Measurements from ENCODE around the gene HDAC5.
"Not testable (repeated sequence)": the region's sequence is repeated elsewhere in the genome, so short reads cannot be mapped to it uniquely, and the experiment has no call there.

Gene HDAC5

GRCh38 chr17:44110823-44111633 is 12.4 kb downstream of the HDAC5 start:
- peaks cover 29 to 39% of the 10 kb centered on the region in 2 donors for H3K4me1 ChIP-seq (ENCODE audit: control insufficient read depth in 2 of 2, insufficient read depth in 2 of 2, low read length in 2 of 2)
- peak overlapping the region; percentile 41 to 64 for H3K9ac ChIP-seq (ENCODE audit: low read depth in 1 of 2, low read length in 2 of 2)
- peaks cover 0 to 6% of the 10 kb centered on the region in 2 donors for H3K36me3 ChIP-seq (ENCODE audit: control insufficient read depth in 2 of 2, insufficient read depth in 2 of 2, low read length in 2 of 2)
- H3K27me3 ChIP-seq (ENCODE audit: control insufficient read depth in 2 of 2, insufficient read depth in 2 of 2, low read length in 2 of 2), result no peaks in the 10 kb centered on the region
- H3K9me3 ChIP-seq (ENCODE audit: control insufficient read depth in 2 of 2, low read length in 2 of 2), result no peaks in the 10 kb centered on the region
- H3K27ac ChIP-seq (ENCODE audit: low read depth in 2 of 2, low read length in 2 of 2), result peak overlapping the region; percentile 66 to 75
- H3K4me3 ChIP-seq (ENCODE audit: low read length in 2 of 2), result peak overlapping the region; percentile 57 to 60

GRCh38 chr17:44110011-44110686 is 13.3 kb downstream of the HDAC5 start:
- Histone ChIP-seq H3K9me3 (ENCODE audit: control insufficient read depth in 2 of 2, low read length in 2 of 2) (no peaks in the 10 kb centered on the region), H3K4me1 (ENCODE audit: control insufficient read depth in 2 of 2, insufficient read depth in 2 of 2, low read length in 2 of 2) (peaks cover 29 to 39% of the 10 kb centered on the region in 2 donors), H3K27me3 (ENCODE audit: control insufficient read depth in 2 of 2, insufficient read depth in 2 of 2, low read length in 2 of 2) (no peaks in the 10 kb centered on the region), H3K36me3 (ENCODE audit: control insufficient read depth in 2 of 2, insufficient read depth in 2 of 2, low read length in 2 of 2) (peaks cover 0 to 2% of the 10 kb centered on the region in 2 donors), H3K4me3 (ENCODE audit: low read length in 2 of 2) (peak overlapping the region; percentile 57 to 60), H3K27ac (ENCODE audit: low read depth in 2 of 2, low read length in 2 of 2) (peak overlapping the region; percentile 66 to 75), H3K9ac (ENCODE audit: low read depth in 1 of 2, low read length in 2 of 2) (peak overlapping the region in 1 of 2 donors; percentile 64)

GRCh38 chr17:44109312-44109630 is 14.2 kb downstream of the HDAC5 start:
- no peaks in the 10 kb centered on the region for H3K9me3 ChIP-seq (ENCODE audit: control insufficient read depth in 2 of 2, low read length in 2 of 2)
- H3K36me3 ChIP-seq (ENCODE audit: control insufficient read depth in 2 of 2, insufficient read depth in 2 of 2, low read length in 2 of 2), result peaks cover 0 to 2% of the 10 kb centered on the region in 2 donors
- peak overlapping the region; percentile 3 to 28 for H3K9ac ChIP-seq (ENCODE audit: low read depth in 1 of 2, low read length in 2 of 2)
- no peaks in the 10 kb centered on the region for H3K27me3 ChIP-seq (ENCODE audit: control insufficient read depth in 2 of 2, insufficient read depth in 2 of 2, low read length in 2 of 2)
- H3K4me1 ChIP-seq (ENCODE audit: control insufficient read depth in 2 of 2, insufficient read depth in 2 of 2, low read length in 2 of 2), result peaks cover 29 to 39% of the 10 kb centered on the region in 2 donors
- peak overlapping the region; percentile 31 to 68 for H3K27ac ChIP-seq (ENCODE audit: low read depth in 2 of 2, low read length in 2 of 2)
- no peak overlapping the region for H3K4me3 ChIP-seq (ENCODE audit: low read length in 2 of 2)

- Histone ChIP-seq H3K27ac (ENCODE audit: low read depth in 2 of 2, low read length in 2 of 2) (peak overlapping the region; percentile 38 to 68), H3K9ac (ENCODE audit: low read depth in 1 of 2, low read length in 2 of 2) (peak overlapping the region; percentile 3 to 28), H3K27me3 (ENCODE audit: control insufficient read depth in 2 of 2, insufficient read depth in 2 of 2, low read length in 2 of 2) (no peaks in the 10 kb centered on the region), H3K4me1 (ENCODE audit: control insufficient read depth in 2 of 2, insufficient read depth in 2 of 2, low read length in 2 of 2) (peaks cover 29 to 39% of the 10 kb centered on the region in 2 donors), H3K4me3 (ENCODE audit: low read length in 2 of 2) (peak overlapping the region in 1 of 2 donors; percentile 26), H3K36me3 (ENCODE audit: control insufficient read depth in 2 of 2, insufficient read depth in 2 of 2, low read length in 2 of 2) (peaks cover 0 to 2% of the 10 kb centered on the region in 2 donors), H3K9me3 (ENCODE audit: control insufficient read depth in 2 of 2, low read length in 2 of 2) (no peaks in the 10 kb centered on the region)
Measured at GRCh38 chr17:44108440-44109311, 14.8 kb downstream of the HDAC5 start.

GRCh38 chr17:44106801-44107200 is 16.6 kb downstream of the HDAC5 start:
- H3K4me1 ChIP-seq (ENCODE audit: control insufficient read depth in 2 of 2, insufficient read depth in 2 of 2, low read length in 2 of 2), result peaks cover 28 to 37% of the 10 kb centered on the region in 2 donors
- peaks cover 0 to 2% of the 10 kb centered on the region in 2 donors for H3K36me3 ChIP-seq (ENCODE audit: control insufficient read depth in 2 of 2, insufficient read depth in 2 of 2, low read length in 2 of 2)
- H3K9ac ChIP-seq (ENCODE audit: low read depth in 1 of 2, low read length in 2 of 2), result no peak overlapping the region
- H3K27ac ChIP-seq (ENCODE audit: low read depth in 2 of 2, low read length in 2 of 2), result no peak overlapping the region
- no peaks in the 10 kb centered on the region for H3K27me3 ChIP-seq (ENCODE audit: control insufficient read depth in 2 of 2, insufficient read depth in 2 of 2, low read length in 2 of 2)
- H3K9me3 ChIP-seq (ENCODE audit: control insufficient read depth in 2 of 2, low read length in 2 of 2), result no peaks in the 10 kb centered on the region
- no peak overlapping the region for H3K4me3 ChIP-seq (ENCODE audit: low read length in 2 of 2)

GRCh38 chr17:44105941-44106340 is 17.5 kb downstream of the HDAC5 start:
- Histone ChIP-seq H3K27me3 (ENCODE audit: control insufficient read depth in 2 of 2, insufficient read depth in 2 of 2, low read length in 2 of 2) (no peaks in the 10 kb centered on the region), H3K36me3 (ENCODE audit: control insufficient read depth in 2 of 2, insufficient read depth in 2 of 2, low read length in 2 of 2) (peaks cover 0 to 2% of the 10 kb centered on the region in 2 donors), H3K4me3 (ENCODE audit: low read length in 2 of 2) (no peak overlapping the region), H3K4me1 (ENCODE audit: control insufficient read depth in 2 of 2, insufficient read depth in 2 of 2, low read length in 2 of 2) (peaks cover 21 to 28% of the 10 kb centered on the region in 2 donors), H3K9ac (ENCODE audit: low read depth in 1 of 2, low read length in 2 of 2) (no peak overlapping the region), H3K9me3 (ENCODE audit: control insufficient read depth in 2 of 2, low read length in 2 of 2) (no peaks in the 10 kb centered on the region), H3K27ac (ENCODE audit: low read depth in 2 of 2, low read length in 2 of 2) (no peak overlapping the region)

GRCh38 chr17:44105483-44105882 is 18.0 kb downstream of the HDAC5 start:
- no peak overlapping the region for H3K27ac ChIP-seq (ENCODE audit: low read depth in 2 of 2, low read length in 2 of 2)
- no peaks in the 10 kb centered on the region for H3K27me3 ChIP-seq (ENCODE audit: control insufficient read depth in 2 of 2, insufficient read depth in 2 of 2, low read length in 2 of 2)
- H3K4me1 ChIP-seq (ENCODE audit: control insufficient read depth in 2 of 2, insufficient read depth in 2 of 2, low read length in 2 of 2), result peaks cover 16 to 24% of the 10 kb centered on the region in 2 donors
- no peak overlapping the region for H3K4me3 ChIP-seq (ENCODE audit: low read length in 2 of 2)
- H3K36me3 ChIP-seq (ENCODE audit: control insufficient read depth in 2 of 2, insufficient read depth in 2 of 2, low read length in 2 of 2), result peaks cover 0 to 2% of the 10 kb centered on the region in 2 donors
- H3K9me3 ChIP-seq (ENCODE audit: control insufficient read depth in 2 of 2, low read length in 2 of 2), result no peaks in the 10 kb centered on the region
- H3K9ac ChIP-seq (ENCODE audit: low read depth in 1 of 2, low read length in 2 of 2), result no peak overlapping the region

- Histone ChIP-seq H3K27ac (ENCODE audit: low read depth in 2 of 2, low read length in 2 of 2) (no peak overlapping the region), H3K4me1 (ENCODE audit: control insufficient read depth in 2 of 2, insufficient read depth in 2 of 2, low read length in 2 of 2) (peaks cover under 1 to 5% of the 10 kb centered on the region in 2 donors), H3K9me3 (ENCODE audit: control insufficient read depth in 2 of 2, low read length in 2 of 2) (no peaks in the 10 kb centered on the region), H3K9ac (ENCODE audit: low read depth in 1 of 2, low read length in 2 of 2) (no peak overlapping the region), H3K36me3 (ENCODE audit: control insufficient read depth in 2 of 2, insufficient read depth in 2 of 2, low read length in 2 of 2) (no peaks in the 10 kb centered on the region), H3K27me3 (ENCODE audit: control insufficient read depth in 2 of 2, insufficient read depth in 2 of 2, low read length in 2 of 2) (no peaks in the 10 kb centered on the region), H3K4me3 (ENCODE audit: low read length in 2 of 2) (no peak overlapping the region)
Measured at GRCh38 chr17:44102849-44103622, 20.4 kb downstream of the HDAC5 start.

GRCh38 chr17:44101858-44102257 is 21.6 kb downstream of the HDAC5 start:
- not testable (repeated sequence) for H3K9ac ChIP-seq (ENCODE audit: low read depth in 1 of 2, low read length in 2 of 2); H3K4me1 ChIP-seq (ENCODE audit: control insufficient read depth in 2 of 2, insufficient read depth in 2 of 2, low read length in 2 of 2); H3K9me3 ChIP-seq (ENCODE audit: control insufficient read depth in 2 of 2, low read length in 2 of 2); H3K27me3 ChIP-seq (ENCODE audit: control insufficient read depth in 2 of 2, insufficient read depth in 2 of 2, low read length in 2 of 2); H3K36me3 ChIP-seq (ENCODE audit: control insufficient read depth in 2 of 2, insufficient read depth in 2 of 2, low read length in 2 of 2); H3K27ac ChIP-seq (ENCODE audit: low read depth in 2 of 2, low read length in 2 of 2); H3K4me3 ChIP-seq (ENCODE audit: low read length in 2 of 2)
